Measurements from ENCODE around the gene GPX3.

Gene GPX3

DNA sequence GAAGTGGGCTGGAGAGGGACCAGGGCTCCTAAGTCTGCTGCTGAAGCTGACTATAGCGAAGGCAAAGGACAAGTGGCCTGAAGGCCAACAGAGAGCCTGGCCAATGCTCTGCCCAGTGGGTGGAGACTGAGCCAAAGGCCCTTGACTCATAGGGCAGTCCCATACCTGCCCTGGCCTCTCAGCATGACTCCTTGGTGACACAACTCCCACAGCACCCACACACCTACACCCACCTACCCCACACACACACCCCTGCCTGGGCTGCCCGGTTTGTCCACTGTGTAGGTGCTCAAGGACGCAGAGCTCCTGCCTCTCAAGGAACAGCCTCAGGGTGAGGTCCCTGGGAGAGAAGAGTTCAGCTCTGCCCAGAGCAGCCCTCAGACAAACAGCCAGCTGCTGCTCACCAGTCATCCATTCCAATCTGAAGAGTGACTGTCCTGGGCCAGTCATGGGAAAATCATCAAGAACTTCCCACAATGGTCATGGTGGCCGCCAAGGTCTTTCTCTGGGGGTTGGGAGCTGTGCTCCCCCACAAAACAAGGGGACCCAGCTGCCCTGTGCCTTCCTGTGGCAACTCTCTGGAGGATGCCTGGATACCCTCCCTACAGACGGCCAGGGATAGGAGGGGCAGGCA, 55.4 kb downstream of the GPX3 start:
- Histone ChIP-seq H3K9me3 (no peaks in the 10 kb centered on the region), H3K4me3 (no peak overlapping the region), H3K4me1 (peaks cover 5% of the 10 kb centered on the region), H3K27me3 (ENCODE audit: low read depth) (no peaks in the 10 kb centered on the region), H3K36me3 (replicated peaks) (no peaks in the 10 kb centered on the region; the same call in 1 of the 2 replicates)
- no peak for DNase-seq (ENCODE audit: low spot score in 2 of 2)
- in situ Hi-C loops (cut with MboI; ENCODE audit: low sequenced_read_pairs) = loop anchor here (25.0 kb wide), 1 partner anchor 614 kb away; no protein-coding TSS in a partner anchor

- in situ Hi-C loops (cut with MboI; ENCODE audit: low sequenced_read_pairs) = loop anchor here (25.0 kb wide), 1 partner anchor 614 kb away; no protein-coding TSS in a partner anchor
- no peaks in the 10 kb centered on the region; the same call in 1 of the 2 replicates for H3K36me3 ChIP-seq (replicated peaks)
- H3K4me3 ChIP-seq = no peak overlapping the region
- peaks cover 5% of the 10 kb centered on the region for H3K4me1 ChIP-seq
- DNase-seq (ENCODE audit: low spot score in 2 of 2) = no peak
- no peaks in the 10 kb centered on the region for H3K9me3 ChIP-seq
- H3K27me3 ChIP-seq (ENCODE audit: low read depth) = no peaks in the 10 kb centered on the region
These were observed 56.2 kb downstream of the GPX3 start for GRCh38 chr5:151076616-151077015.

DNA sequence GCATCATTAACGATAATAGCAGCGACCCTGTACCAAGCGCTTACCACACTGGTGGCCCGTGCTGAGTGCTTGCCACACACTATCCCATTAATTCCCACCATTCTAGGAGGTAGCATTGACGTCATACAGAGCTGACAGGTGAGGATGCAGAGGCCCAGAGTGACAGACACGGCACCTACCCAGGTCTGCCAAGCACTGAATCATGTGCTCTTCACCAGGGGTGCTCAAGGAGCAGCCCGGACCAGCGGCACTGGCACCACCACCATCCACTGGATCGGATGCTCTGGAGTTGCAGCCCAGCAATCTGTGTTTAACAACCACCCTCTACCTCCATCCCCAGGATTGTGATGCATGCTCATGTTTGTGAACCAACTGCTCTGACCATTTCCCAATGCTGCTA, 57.0 kb downstream of the GPX3 start:
- in situ Hi-C loops (cut with MboI; ENCODE audit: low sequenced_read_pairs) = loop anchor here (25.0 kb wide), 1 partner anchor 615 kb away; no protein-coding TSS in a partner anchor
- no peaks in the 10 kb centered on the region for H3K27me3 ChIP-seq (ENCODE audit: low read depth)
- H3K36me3 ChIP-seq (replicated peaks) = no peaks in the 10 kb centered on the region; the same call in 1 of the 2 replicates
- H3K4me3 ChIP-seq = no peak overlapping the region
- peaks cover 11% of the 10 kb centered on the region for H3K4me1 ChIP-seq
- DNase-seq (ENCODE audit: low spot score in 2 of 2) = no peak
- no peaks in the 10 kb centered on the region for H3K9me3 ChIP-seq

DNA sequence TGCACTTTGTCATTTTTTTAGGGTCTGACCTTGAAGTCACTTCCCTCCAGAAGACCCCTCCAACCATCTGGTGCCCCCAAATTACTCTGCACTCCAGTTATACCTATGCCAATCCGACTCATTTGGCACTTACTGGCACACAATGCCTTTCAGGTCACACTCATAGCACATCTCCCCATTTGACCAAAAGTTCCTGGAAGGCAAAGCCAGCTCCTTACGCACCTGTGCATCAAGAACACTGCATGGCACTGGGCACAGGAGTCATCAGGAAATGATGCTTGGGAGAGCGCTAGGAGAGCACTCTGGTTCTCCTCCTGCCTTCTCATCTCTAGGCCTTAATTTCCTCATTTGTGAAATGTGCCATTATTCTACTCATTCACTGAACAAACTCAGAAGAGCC, 57.6 kb downstream of the GPX3 start:
- no peak overlapping the region for H3K4me3 ChIP-seq
- no peaks in the 10 kb centered on the region for H3K9me3 ChIP-seq
- in situ Hi-C loops (cut with MboI; ENCODE audit: low sequenced_read_pairs) = loop anchor here (25.0 kb wide), 1 partner anchor 616 kb away; no protein-coding TSS in a partner anchor
- no peaks in the 10 kb centered on the region for H3K27me3 ChIP-seq (ENCODE audit: low read depth)
- no peaks in the 10 kb centered on the region; the same call in 1 of the 2 replicates for H3K36me3 ChIP-seq (replicated peaks)
- H3K4me1 ChIP-seq = peaks cover 11% of the 10 kb centered on the region
- no peak for DNase-seq (ENCODE audit: low spot score in 2 of 2)

Measured in HAP-1 (cell line).